ENCODE measurements around the gene GNAT2. TPM values are rescaled to one million over a fixed set of nuclear protein-coding genes. Genes with fewer than 3 reads are reported as not detected.

GNAT2 gene
- total and polyA plus RNA-seq, 8 donors = 0.21 TPM; not detected in 7

- H3K36me3 ChIP-seq = no peaks in the 10 kb centered on the region
- H3K27me3 ChIP-seq = no peaks in the 10 kb centered on the region
- no peak overlapping the region for H3K27ac ChIP-seq
- intact Hi-C loops (cut with DNase I) = no loop called here
- DNase-seq = no peak
- no peak for ATAC-seq
- no peak for TF ChIP-seq CTCF (IDR thresholded peaks at IDR 0.05)
- H3K4me3 ChIP-seq = no peak overlapping the region
- peaks cover 0 to 17% of the 10 kb centered on the region in 2 donors for H3K4me1 ChIP-seq
- H3K9me3 ChIP-seq = no peaks in the 10 kb centered on the region
These were observed 8.7 kb downstream of the GNAT2 start for GRCh38 chr1:109610609-109611307.

GRCh38 chr1:109609881-109610280 is 9.5 kb downstream of the GNAT2 start:
- H3K27ac ChIP-seq = no peak overlapping the region
- no peaks in the 10 kb centered on the region for H3K9me3 ChIP-seq
- TF ChIP-seq CTCF (IDR thresholded peaks at IDR 0.05) = no peak
- no peak for DNase-seq
- H3K27me3 ChIP-seq = no peaks in the 10 kb centered on the region
- no peak for ATAC-seq
- intact Hi-C loops (cut with DNase I) = no loop called here
- H3K4me3 ChIP-seq = no peak overlapping the region
- H3K4me1 ChIP-seq = peaks cover 0 to 8% of the 10 kb centered on the region in 2 donors
- no peaks in the 10 kb centered on the region for H3K36me3 ChIP-seq

- intact Hi-C loops (cut with DNase I) = no loop called here
- Histone ChIP-seq H3K27me3 (no peaks in the 10 kb centered on the region), H3K4me1 (no peaks in the 10 kb centered on the region), H3K9me3 (no peaks in the 10 kb centered on the region), H3K36me3 (no peaks in the 10 kb centered on the region), H3K27ac (no peak overlapping the region), H3K4me3 (no peak overlapping the region)
- no peak for TF ChIP-seq CTCF (IDR thresholded peaks at IDR 0.05)
- no peak for DNase-seq
- ATAC-seq = no peak
These were observed 14.0 kb downstream of the GNAT2 start for GRCh38 chr1:109605381-109605780.

GRCh38 chr1:109603229-109603628 is 16.2 kb downstream of the GNAT2 start:
- Histone ChIP-seq H3K4me3 (no peak overlapping the region), H3K9me3 (no peaks in the 10 kb centered on the region), H3K27me3 (no peaks in the 10 kb centered on the region), H3K27ac (no peak overlapping the region), H3K4me1 (no peaks in the 10 kb centered on the region), H3K36me3 (peaks cover 0 to 9% of the 10 kb centered on the region in 2 donors)
- no peak for ATAC-seq
- DNase-seq = no peak
- intact Hi-C loops (cut with DNase I) = no loop called here
- TF ChIP-seq CTCF (IDR thresholded peaks at IDR 0.05) = no peak

- intact Hi-C loops (cut with DNase I) = no loop called here
- H3K9me3 ChIP-seq = no peaks in the 10 kb centered on the region
- no peaks in the 10 kb centered on the region for H3K27me3 ChIP-seq
- ATAC-seq = no peak
- no peak overlapping the region for H3K27ac ChIP-seq
- peaks cover 0 to 25% of the 10 kb centered on the region in 2 donors for H3K36me3 ChIP-seq
- no peak overlapping the region for H3K4me3 ChIP-seq
- H3K4me1 ChIP-seq = no peaks in the 10 kb centered on the region
- no peak for DNase-seq
- no peak for TF ChIP-seq CTCF (IDR thresholded peaks at IDR 0.05)
These were observed 20.8 kb downstream of the GNAT2 start for GRCh38 chr1:109598655-109599054.

All from left lung (tissue), 10 donors.